HepG2 (cell line): ENCODE measurements around the gene NUDT8. TPM values are rescaled to one million over a fixed set of nuclear protein-coding genes. Genes with fewer than 3 reads are reported as not detected.

Experiments
- ATAC-seq: fragments of 200-7000 bp; cut with Tn5 transposase; 3 replicates; pipeline ENCODE4 v1.9.1; 2020; ENCODE audit warnings: mild to moderate bottlenecking, moderate library complexity
- BruUV-seq: library from RNA; stranded (reverse); fragments of 400-500 nt; replicated peaks from 2 replicates; lab custom pipeline; 2021; lab: Mats Ljungman, UMichigan
- CTCF ChIA-PET: fragments of 300-600 bp; formaldehyde crosslinking; extraction: SDS; loops from one replicate; lab custom pipeline; 2021; ENCODE audit warnings: low total read pairs, inconsistent platforms, low intra/inter-chr PET ratio; lab: Yijun Ruan, JAX
- POLR2A ChIA-PET: fragments of 350-600 bp; sonication (Branson Sonifier 250); formaldehyde crosslinking; loops from one replicate; lab custom pipeline; 2020; ENCODE audit warnings: antibody characterized with exemption, inconsistent platforms; lab: Yijun Ruan, JAX
- DNase-seq: peaks from one replicate; pipeline ENCODE4 v3.0.0-alpha.2; 2015; ENCODE audit warnings: low spot score
- FAIRE-seq: peaks from 3 replicates; lab custom pipeline; 2011; peaks lifted over from hg19 to GRCh38; lab: Jason Lieb, UNC
- H2AFZ ChIP-seq: one replicate; pipeline ENCODE4 v1.6.1; 2011; ENCODE audit warnings: low read length, inconsistent platforms
- H3K27ac ChIP-seq: fragments of 300-600 bp; 3 replicates; pipeline ENCODE4 v1.8.0; 2011; ENCODE audit warnings: mixed run types, mild to moderate bottlenecking, mixed read lengths, low read length, inconsistent platforms; ENCODE audit not compliant: insufficient read depth; ENCODE audit errors: extremely low read length
- H3K27me3 ChIP-seq, 2 experiments: fragments of 200-600 bp in 1 of 2; 2 replicates in 1 of 2; 3 replicates in 1 of 2; pipeline versions ENCODE4 v1.6.0 to v1.8.0; 2011; ENCODE audit warnings: low read length in 2 of 2, mild to moderate bottlenecking in 2 of 2, moderate library complexity in 2 of 2, inconsistent platforms in 1 of 2; ENCODE audit not compliant: insufficient read depth in 2 of 2, control insufficient read depth in 1 of 2
- H3K36me3 ChIP-seq, 2 experiments: fragments of 200-600 bp in 1 of 2; replicated peaks in 1 of 2; 2 replicates in 1 of 2; 3 replicates in 1 of 2; pipeline versions ENCODE4 v1.5.1 to v1.8.0; 2011; ENCODE audit warnings: low read length in 2 of 2, inconsistent platforms in 1 of 2; ENCODE audit not compliant: insufficient read depth in 2 of 2, control insufficient read depth in 1 of 2
- H3K4me1 ChIP-seq: 2 replicates; pipeline ENCODE4 v1.5.1; 2012; ENCODE audit warnings: low read length, inconsistent platforms; ENCODE audit not compliant: insufficient read depth
- H3K4me2 ChIP-seq: 2 replicates; pipeline ENCODE4 v1.6.0; 2011; ENCODE audit warnings: low read depth, low read length, inconsistent platforms
- H3K4me3 ChIP-seq, 3 experiments: fragments of 200-600 bp in 1 of 3; sonication (generic), shearing (Covaris generic) in 1 of 3; replicated peaks in 1 of 3; 2 replicates each; pipeline ENCODE4 v1.5.1; 2011 to 2016; ENCODE audit warnings: low read length in 3 of 3, inconsistent platforms in 2 of 3, low read depth in 2 of 3, mild to moderate bottlenecking in 2 of 3, control low read depth in 1 of 3, mixed read lengths in 1 of 3; ENCODE audit not compliant: insufficient read depth in 1 of 3
- H3K79me2 ChIP-seq: one replicate; pipeline ENCODE4 v1.6.1; 2011; ENCODE audit warnings: low read length, inconsistent platforms; ENCODE audit not compliant: insufficient read depth
- H3K9ac ChIP-seq: 2 replicates; pipeline ENCODE4 v1.6.0; 2011; ENCODE audit warnings: mild to moderate bottlenecking, low read depth, low read length, inconsistent platforms; ENCODE audit not compliant: insufficient read depth
- H3K9me3 ChIP-seq: 2 replicates; pipeline ENCODE4 v1.5.1; 2012; ENCODE audit warnings: mild to moderate bottlenecking, low read length
- H4K20me1 ChIP-seq: 2 replicates; pipeline ENCODE4 v1.6.0; 2011; ENCODE audit warnings: inconsistent platforms, mild to moderate bottlenecking, low read length, moderate library complexity; ENCODE audit not compliant: insufficient read depth
- ATF4 ChIP-seq, 2 experiments: fragments of 450-650 bp in 1 of 2; sonication (generic) in 1 of 2; formaldehyde crosslinking; IDR thresholded peaks; 2 replicates each; pipeline versions ENCODE4 v1.5.0 to v1.8.0; 2020 to 2022; ENCODE audit warnings: mild to moderate bottlenecking in 1 of 2, missing genetic modification reagents in 1 of 2
- CEBPG ChIP-seq: IDR thresholded peaks from 2 replicates; pipeline ENCODE4 v1.6.1; 2016
- CENPT ChIP-seq: sonication (generic); formaldehyde crosslinking; IDR thresholded peaks from 2 replicates; pipeline ENCODE4 v1.8.0; 2022; ENCODE audit warnings: low read depth, mild to moderate bottlenecking, moderate library complexity, missing genetic modification reagents
- DPF2 ChIP-seq: sonication (generic); formaldehyde crosslinking; IDR thresholded peaks from 2 replicates; pipeline ENCODE4 v1.4.0; 2020; ENCODE audit warnings: mild to moderate bottlenecking, low read depth, missing genetic modification reagents, borderline replicate concordance
- HES4 ChIP-seq: sonication (generic); formaldehyde crosslinking; IDR thresholded peaks from 2 replicates; pipeline ENCODE4 v1.9.0; 2021; ENCODE audit warnings: mild to moderate bottlenecking, missing genetic modification reagents, borderline replicate concordance
- MXD4 ChIP-seq: IDR thresholded peaks from 2 replicates; pipeline ENCODE4 v1.6.1; 2016; ENCODE audit warnings: mild to moderate bottlenecking, missing biosample characterization, missing genetic modification reagents
- NR3C1 ChIP-seq: sonication (generic); formaldehyde crosslinking; IDR thresholded peaks from 2 replicates; pipeline ENCODE4 v1.4.0; 2020; ENCODE audit warnings: missing genetic modification reagents
- PCBP2 ChIP-seq: fragments of 200-400 bp; formaldehyde crosslinking; optimal IDR thresholded peaks from 2 replicates; pipeline ENCODE3; 2018; ENCODE audit warnings: low read length, low read depth; ENCODE audit not compliant: poor library complexity, severe bottlenecking
- PHB2 ChIP-seq: fragments of 450-650 bp; IDR thresholded peaks from 2 replicates; pipeline ENCODE4 v1.6.1; 2018; ENCODE audit not compliant: partially characterized antibody
- PHF21A ChIP-seq: sonication (generic); formaldehyde crosslinking; IDR thresholded peaks from 2 replicates; pipeline ENCODE4 v1.5.0; 2020; ENCODE audit warnings: mild to moderate bottlenecking, missing genetic modification reagents
- RAD21 ChIP-seq: fragments of 450-650 bp; formaldehyde crosslinking; IDR thresholded peaks from 2 replicates; pipeline ENCODE4 v1.5.0; 2020; ENCODE audit warnings: mild to moderate bottlenecking
- RXRB ChIP-seq: IDR thresholded peaks from 2 replicates; pipeline ENCODE4 v1.6.1; 2016; ENCODE audit warnings: borderline replicate concordance, missing genetic modification reagents, missing compliant biosample characterization
- SRY ChIP-seq: sonication (generic); formaldehyde crosslinking; IDR thresholded peaks from 2 replicates; pipeline ENCODE4 v1.8.0; 2022; ENCODE audit warnings: mild to moderate bottlenecking, missing genetic modification reagents
- TEAD3 ChIP-seq: optimal IDR thresholded peaks from 2 replicates; pipeline ENCODE3; 2016; ENCODE audit warnings: borderline replicate concordance
- TP53 ChIP-seq: sonication (generic); formaldehyde crosslinking; conservative IDR thresholded peaks from 2 replicates; pipeline ENCODE4 v1.4.0; 2020; ENCODE audit warnings: missing genetic modification reagents
- ZBED4 ChIP-seq: sonication (generic); formaldehyde crosslinking; IDR thresholded peaks from 2 replicates; pipeline ENCODE4 v1.4.0; 2020; ENCODE audit warnings: missing genetic modification reagents, borderline replicate concordance
- ZBTB7B ChIP-seq: sonication (generic); formaldehyde crosslinking; IDR thresholded peaks from 2 replicates; pipeline ENCODE4 v1.4.0; 2020; ENCODE audit warnings: missing genetic modification reagents
- ZFP82 ChIP-seq: sonication (generic); formaldehyde crosslinking; IDR thresholded peaks from 2 replicates; pipeline ENCODE4 v1.5.1; 2020; ENCODE audit warnings: mild to moderate bottlenecking, missing genetic modification reagents, borderline replicate concordance
- ZNF382 ChIP-seq: sonication (generic); formaldehyde crosslinking; IDR thresholded peaks from 2 replicates; pipeline ENCODE4 v1.5.0; 2020; ENCODE audit warnings: missing genetic modification reagents, mild to moderate bottlenecking, borderline replicate concordance
- ZNF879 ChIP-seq: sonication (generic); formaldehyde crosslinking; IDR thresholded peaks from 2 replicates; pipeline ENCODE4 v1.8.1; 2023; ENCODE audit warnings: missing genetic modification reagents
- ZSCAN30 ChIP-seq: sonication (generic); formaldehyde crosslinking; IDR thresholded peaks from 2 replicates; pipeline ENCODE4 v1.5.0; 2020; ENCODE audit warnings: mild to moderate bottlenecking, missing genetic modification reagents
- WGBS: methylation state at CpG from one replicate; pipeline ENCODE4 v1.1.6; 2017; ENCODE audit warnings: low lambda C conversion rate; 5-methylcytosine and 5-hydroxymethylcytosine counted together
- in situ Hi-C: cut with HindIII; loops from 2 replicates; pipeline ENCODE4 v1.10.0; 2017; ENCODE audit warnings: low pct_unique_long_range_greater_than_20kb; ENCODE audit not compliant: extremely low pct_ligation_motif_present
- intact Hi-C: fragments of 100-400 bp; cut with micrococcal nuclease; formaldehyde crosslinking; loops from one replicate; pipeline ENCODE4 v1.10.0; 2022; ENCODE audit not compliant: unreplicated experiment
- polyA plus RNA-seq, 8 experiments: library from polyadenylated mRNA; depleted of rRNA in 3 of 8; stranded (reverse) in 7 of 8; unstranded in 1 of 8; fragments of >200 nt; fragmentation: Illumina TruSeq in 4 of 8; extraction: Trizol in 4 of 8; gene quantifications; 2 replicates each; pipeline versions ENCODE4 v1.2.1 to v1.2.3, GENCODE V29; 2011 to 2016; ENCODE audit warnings: low read depth in 4 of 8, missing spikeins in 1 of 8, mixed read lengths in 1 of 8; ENCODE audit not compliant: insufficient read depth in 1 of 8
- total RNA-seq, 5 experiments: library from RNA; depleted of rRNA; stranded (reverse); fragments of >200 nt; fragmentation: Illumina TruSeq; extraction: Trizol; gene quantifications; 2 replicates each; pipeline ENCODE4 v1.2.3, GENCODE V29; 2016; ENCODE audit warnings: low read depth in 1 of 5

Gene NUDT8
- total and polyA plus RNA-seq, 2 of the 13 experiments (the other 11 are each of a cell fraction or from before 2014, with no cell fraction given) = 6.7 to 25.8 TPM

GRCh38 chr11:67594480-67594879 lies 35.3 kb downstream of the NUDT8 start (continued):
- TF ChIP-seq RXRB (CRISPR knock-in tag) (no peak), ATF4 (CRISPR knock-in tag; IDR thresholded peaks at IDR 0.05) (no peak), CENPT (CRISPR knock-in tag) (no peak), PCBP2 (no peak), CEBPG (CRISPR knock-in tag) (no peak), HES4 (CRISPR knock-in tag) (no peak), ZBTB7B (CRISPR knock-in tag) (no peak)

- no peaks in the 10 kb centered on the region for H3K9me3 ChIP-seq
- no TSS peak for BruUV-seq
- H3K4me3 ChIP-seq = no peak overlapping the region
- no peaks in the 10 kb centered on the region for H4K20me1 ChIP-seq
- no peaks in the 10 kb centered on the region for H3K79me2 ChIP-seq
- POLR2A ChIA-PET = interaction anchor here (1.1 kb wide), 1 partner anchor 13 kb away, joined by 4 read pairs; no protein-coding TSS in a partner anchor
- CTCF ChIA-PET = no interaction called here
- peak; percentile 49 for ATAC-seq
- no peak overlapping the region for H3K9ac ChIP-seq
- 33% methylated on average over 3 of the region's 3 CpGs for WGBS
- peaks cover 15% of the 10 kb centered on the region for H3K4me1 ChIP-seq
- TF ChIP-seq PHF21A (CRISPR knock-in tag) = no peak
- TF ChIP-seq PHB2 = no peak
- TF ChIP-seq ZBED4 (CRISPR knock-in tag) = no peak
- no peak for TF ChIP-seq ZNF879
- no peak for TF ChIP-seq SRY (CRISPR knock-in tag)
- TF ChIP-seq TEAD3 (CRISPR knock-in tag) = no peak
- TF ChIP-seq ZFP82 (CRISPR knock-in tag) = no peak
- TF ChIP-seq ZSCAN30 (CRISPR knock-in tag) = no peak
- TF ChIP-seq DPF2 = no peak
- no peak for TF ChIP-seq RAD21 (CRISPR knock-in tag)
- no peak for TF ChIP-seq NR3C1 (CRISPR knock-in tag)
- no peak for TF ChIP-seq ZNF382 (CRISPR knock-in tag)
- no peak for TF ChIP-seq TP53
- TF ChIP-seq MXD4 = no peak
- peak overlapping the region; percentile 49 for H3K4me2 ChIP-seq
- no peak for DNase-seq
- H3K27me3 ChIP-seq = no peaks in the 10 kb centered on the region; a peak in 1 of 5 replicates
- H3K36me3 ChIP-seq = no peaks in the 10 kb centered on the region
- in situ Hi-C loops (no loop called here), intact Hi-C loops (no loop called here)
- H3K27ac ChIP-seq = no peak overlapping the region
- FAIRE-seq = no peak
- H2AFZ ChIP-seq = no peak overlapping the region
Measured at GRCh38 chr11:67593565-67593905, 36.2 kb downstream of the NUDT8 start.
